Cardiac ventricle fibroblast (primary cell): Measurements from ENCODE around the gene RPS29. TPM values are rescaled to one million over a fixed set of nuclear protein-coding genes. Genes with fewer than 3 reads are reported as not detected.

Experiments
- total RNA-seq: library from RNA; depleted of rRNA; stranded (reverse); fragments of >200 nt; gene quantifications from 2 replicates; pipeline ENCODE4 v1.2.3, GENCODE V29; 2015

Gene RPS29
- total RNA-seq = 5,836 and 7,362 TPM in 2 replicates

GRCh38 chr14:49585803-49586672 lies at the start of gene RPS29:
TSS of gene RPS29 (minus strand) at chr14:49586380. CDS start at chr14:49586346, 34 bp downstream.

GRCh38 chr14:49634547-49635334 lies 48.6 kb upstream of the RPS29 start, which contains the start of gene DNAAF2:
TSS of gene DNAAF2 (minus strand) at chr14:49635244. CDS start at chr14:49635149, 95 bp downstream.

GRCh38 chr14:49620182-49621113 lies 34.3 kb upstream of the RPS29 start, which contains the start of the genes MGAT2 and RPL36AL:
TSS of gene MGAT2 (plus strand) at chr14:49620799. CDS start at chr14:49621269, 470 bp downstream.
TSS of gene RPL36AL (minus strand) at chr14:49620626. CDS start at chr14:49619104, 1,522 bp downstream.

GRCh38 chr14:49598485-49599300 lies 12.5 kb upstream of the RPS29 start, which contains the start of gene LRR1:
TSS of gene LRR1 (plus strand) at chr14:49598940. CDS start at chr14:49599021, 81 bp downstream.

Other genes with a start within 250 kb of the RPS29 start
- 5.7 and 8.6 TPM in 2 replicates for gene LRR1, start 12.6 kb upstream of the RPS29 start, total RNA-seq
- gene RPL36AL, start 34.2 kb upstream of the RPS29 start, total RNA-seq = 189 and 206 TPM in 2 replicates
- 65.4 and 73.8 TPM in 2 replicates for gene MGAT2, start 34.4 kb upstream of the RPS29 start, total RNA-seq
- gene DNAAF2, start 48.9 kb upstream of the RPS29 start, total RNA-seq = 9.9 and 10.8 TPM in 2 replicates
- gene POLE2, start 101.8 kb upstream of the RPS29 start, total RNA-seq = 0.88 and 2.0 TPM in 2 replicates
- 3.0 and 3.2 TPM in 2 replicates for gene KLHDC1, start 106.7 kb upstream of the RPS29 start, total RNA-seq
- gene KLHDC2, start 181.8 kb upstream of the RPS29 start, total RNA-seq = 30.8 and 54.0 TPM in 2 replicates